Measurements from ENCODE around the gene GATD1.
A peak's percentile ranks its signal among the peaks of the same experiment; 100 is the strongest.

The GATD1 gene

GRCh38 chr11:813072-813455, 35.8 kb upstream of the GATD1 start:
- FAIRE-seq (no peak), DNase-seq (ENCODE audit: insufficient read length, low spot score) (no peak)

GRCh38 chr11:812390-812789, 35.1 kb upstream of the GATD1 start:
- FAIRE-seq (no peak), DNase-seq (ENCODE audit: insufficient read length, low spot score) (no peak)

- DNase-seq (ENCODE audit: insufficient read length, low spot score), result no peak
- FAIRE-seq, result no peak
These were observed 34.4 kb upstream of the GATD1 start for GRCh38 chr11:811446-812245.

DNA sequence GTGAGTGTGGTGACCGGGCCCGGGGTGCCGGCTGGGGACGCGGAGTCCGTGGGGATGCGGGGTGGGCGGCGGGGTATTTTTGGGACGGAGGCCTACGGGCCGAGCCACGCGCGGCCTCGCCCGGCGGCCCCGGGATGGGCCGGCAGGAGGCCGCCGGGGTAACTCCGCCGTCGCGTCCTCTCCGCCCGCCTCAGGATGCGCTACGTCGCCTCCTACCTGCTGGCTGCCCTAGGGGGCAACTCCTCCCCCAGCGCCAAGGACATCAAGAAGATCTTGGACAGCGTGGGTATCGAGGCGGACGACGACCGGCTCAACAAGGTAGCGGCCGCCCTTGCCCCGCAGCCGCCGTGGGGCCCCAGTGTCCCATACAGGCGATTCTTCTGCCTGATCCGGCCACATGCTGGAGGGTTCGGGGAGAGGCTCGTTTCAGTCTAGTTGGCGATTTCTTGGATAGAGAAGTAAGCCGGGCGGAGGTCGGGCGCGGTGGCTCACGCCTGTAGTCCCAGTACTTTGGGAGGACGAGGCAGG, 32.8 kb upstream of the GATD1 start:
- DNase-seq (ENCODE audit: insufficient read length, low spot score) (no peak), FAIRE-seq (no peak)

GRCh38 chr11:809287-810039, 32.2 kb upstream of the GATD1 start, which contains the start of gene RPLP2:
RPLP2 (plus strand) TSS chr11:809967; CDS start chr11:810235, 268 bp downstream.
- FAIRE-seq (peak; percentile 97), DNase-seq (ENCODE audit: insufficient read length, low spot score) (peak; percentile 92)

- no peak for DNase-seq (ENCODE audit: insufficient read length, low spot score)
- peak; percentile 26 for FAIRE-seq
These were observed 31.4 kb upstream of the GATD1 start for GRCh38 chr11:808427-809286.

DNA sequence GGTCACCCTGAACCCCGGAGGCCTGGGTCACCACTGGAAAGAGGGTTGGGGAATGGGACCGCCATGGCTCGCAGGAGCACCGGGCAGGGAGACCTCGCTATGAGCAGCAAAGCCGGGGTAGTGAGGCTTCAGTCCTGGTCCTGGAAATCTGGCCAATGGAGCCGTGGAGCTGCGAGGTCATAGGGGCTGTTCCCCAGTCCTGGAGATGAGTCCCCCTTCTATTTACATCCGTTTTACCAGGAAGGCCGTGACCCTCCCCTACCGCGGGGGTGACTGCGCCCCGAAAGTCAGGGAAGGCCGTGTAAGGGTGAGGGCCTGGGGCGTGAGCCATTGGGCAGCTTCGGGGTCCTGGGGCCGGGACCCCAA, 27.3 kb upstream of the GATD1 start:
- FAIRE-seq, result no peak
- no peak for DNase-seq (ENCODE audit: insufficient read length, low spot score)

DNA sequence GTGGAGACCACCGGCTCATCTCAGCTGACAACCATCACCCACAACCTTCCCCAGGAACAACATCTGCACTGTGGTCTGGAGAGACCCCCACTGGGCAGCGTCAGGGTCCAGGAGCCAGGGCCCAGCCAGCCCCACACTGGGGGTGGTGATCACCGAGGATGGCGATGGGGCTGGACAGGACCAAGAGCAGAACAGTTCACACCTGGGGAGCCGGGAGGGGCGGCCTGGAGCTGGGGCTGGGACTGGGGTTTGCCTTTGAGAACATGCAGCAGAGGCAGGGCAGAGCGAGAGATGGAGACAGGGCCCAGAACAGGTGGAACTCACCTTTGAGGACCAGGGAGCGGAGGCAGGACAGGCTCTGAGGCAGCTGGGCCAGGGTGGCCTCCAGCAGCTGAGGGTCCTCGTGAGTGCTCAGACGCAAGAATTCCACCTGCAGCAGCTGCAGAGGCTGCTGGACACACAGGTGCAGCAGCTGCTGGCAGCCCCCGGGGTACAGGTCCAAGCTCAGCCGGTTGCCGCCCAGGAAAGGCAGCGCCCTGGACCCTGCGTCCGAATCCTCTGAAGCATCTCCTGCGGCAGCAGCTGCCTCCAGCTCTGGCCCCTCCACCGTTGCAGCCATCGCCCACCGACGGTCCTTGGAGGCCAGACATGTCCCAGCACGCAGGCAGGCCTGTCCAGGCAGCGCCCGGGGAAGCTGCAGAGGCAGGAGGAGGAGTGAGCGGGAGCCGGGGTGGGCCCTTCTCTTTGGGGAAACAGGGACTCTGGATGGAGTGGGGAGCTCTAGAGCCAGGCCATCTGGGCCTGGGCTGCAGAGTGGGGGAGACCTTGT, 26.7 kb upstream of the GATD1 start:
- peak; percentile 48 for FAIRE-seq
- DNase-seq (ENCODE audit: insufficient read length, low spot score), result peak; percentile 44

- DNase-seq (ENCODE audit: insufficient read length, low spot score) (no peak), FAIRE-seq (no peak)
These were observed 26.1 kb upstream of the GATD1 start for GRCh38 chr11:803467-803742.

DNA sequence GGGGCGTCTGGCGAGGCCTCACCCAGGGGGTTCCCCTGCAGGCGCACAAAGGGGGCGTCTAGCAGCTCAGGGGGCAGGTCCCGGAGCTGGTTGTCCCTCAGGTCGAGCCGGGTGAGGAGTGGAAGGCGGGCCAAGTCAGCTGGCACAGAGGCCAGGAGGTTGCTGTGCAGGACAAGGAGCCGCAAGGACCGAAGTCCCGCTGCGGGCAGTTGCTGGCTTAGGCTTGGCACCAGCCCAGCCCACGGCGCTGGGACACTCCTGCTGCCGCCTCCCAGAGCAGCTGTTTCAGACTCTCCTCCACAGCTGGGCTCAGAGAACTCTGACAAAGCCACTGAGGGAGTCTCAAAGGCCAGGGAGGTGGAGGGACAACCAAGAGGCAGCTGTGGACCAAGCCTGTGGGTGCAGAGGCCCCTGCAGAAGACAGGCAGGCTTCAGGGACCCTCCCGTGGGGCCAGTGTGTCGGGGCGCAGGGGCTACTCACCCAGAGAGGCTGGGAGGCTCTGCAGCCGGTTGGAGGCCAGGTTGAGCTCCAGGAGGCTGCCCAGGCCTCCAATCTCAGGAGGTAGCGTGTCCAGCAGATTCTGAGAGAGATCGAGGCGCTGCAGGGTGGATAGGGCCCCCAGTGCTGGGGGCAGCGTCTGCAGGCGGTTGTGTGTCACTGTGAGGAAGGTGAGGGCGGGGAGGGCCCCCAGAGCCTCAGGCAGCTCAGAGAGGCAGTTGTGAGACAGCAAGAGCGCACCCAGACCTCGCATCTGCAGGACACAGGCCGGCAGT, 25.6 kb upstream of the GATD1 start:
- no peak for FAIRE-seq
- no peak for DNase-seq (ENCODE audit: insufficient read length, low spot score)

DNA sequence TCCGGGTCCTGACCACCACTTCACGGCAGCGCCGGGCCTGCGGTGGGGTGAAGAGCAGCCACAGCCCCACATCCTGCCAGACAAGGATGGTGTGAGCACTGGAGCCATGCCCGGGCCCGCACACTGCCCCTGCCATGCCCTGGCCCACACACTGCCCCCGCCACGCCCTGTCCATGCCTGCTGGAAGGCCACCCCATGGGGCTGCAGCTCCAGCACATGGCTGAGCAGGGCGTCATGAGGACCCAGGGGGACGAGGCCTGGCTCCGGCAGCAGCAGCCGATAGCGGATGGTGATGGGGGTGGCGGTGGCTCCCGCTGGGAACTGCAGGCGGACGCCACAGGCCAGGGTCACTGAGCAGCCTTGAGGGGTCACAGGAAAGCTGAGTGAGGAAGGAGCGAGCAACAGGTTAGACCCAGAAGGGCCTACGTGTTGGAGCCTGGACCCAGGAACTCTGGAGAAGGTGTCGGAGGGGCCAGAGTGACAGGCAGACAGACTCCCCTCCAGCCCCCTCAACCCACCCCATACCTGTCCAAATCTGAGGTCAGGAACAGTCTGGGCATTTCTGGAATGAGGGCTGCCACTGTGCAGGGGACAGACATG, 24.8 kb upstream of the GATD1 start:
- DNase-seq (ENCODE audit: insufficient read length, low spot score), result no peak
- no peak for FAIRE-seq

GRCh38 chr11:801097-801780, 24.0 kb upstream of the GATD1 start:
- FAIRE-seq, result no peak
- DNase-seq (ENCODE audit: insufficient read length, low spot score), result no peak

- DNase-seq (ENCODE audit: insufficient read length, low spot score) (no peak), FAIRE-seq (no peak)
These were observed 23.2 kb upstream of the GATD1 start for GRCh38 chr11:800473-800872.

DNA sequence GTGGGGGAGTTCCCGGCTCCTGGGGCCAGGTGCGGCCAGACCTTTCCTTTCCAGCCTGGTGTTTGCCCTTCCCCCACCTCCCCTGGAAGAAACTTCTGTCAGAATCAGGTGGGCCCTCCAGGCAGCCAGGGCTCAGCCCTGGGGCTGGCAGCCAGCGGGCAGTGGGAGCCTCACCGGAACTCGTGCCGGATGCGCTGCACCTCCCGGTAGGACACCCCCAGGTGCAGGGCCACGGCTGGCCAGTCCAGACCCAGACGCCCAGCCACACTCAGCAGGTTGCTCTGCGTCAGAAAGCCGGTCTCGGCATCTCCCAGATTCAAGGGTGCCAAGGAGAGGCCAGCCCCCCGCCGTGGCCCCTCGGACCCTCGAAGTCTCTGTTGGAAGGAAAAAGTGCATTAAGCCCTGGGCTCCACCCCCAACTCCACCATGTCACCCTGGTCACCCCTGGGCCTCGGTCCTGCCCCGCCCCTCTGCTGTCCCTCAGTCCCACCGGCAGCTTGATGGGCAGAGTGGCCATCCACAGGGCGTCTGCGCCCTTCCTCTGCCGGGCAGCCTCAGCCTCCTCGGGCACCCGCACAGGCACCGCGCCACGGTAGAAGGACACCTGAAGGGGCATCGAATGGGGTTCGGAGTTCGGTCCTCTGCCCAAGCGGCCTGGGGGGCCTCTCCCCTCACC, 22.5 kb upstream of the GATD1 start:
- FAIRE-seq, result no peak
- DNase-seq (ENCODE audit: insufficient read length, low spot score), result no peak

DNA sequence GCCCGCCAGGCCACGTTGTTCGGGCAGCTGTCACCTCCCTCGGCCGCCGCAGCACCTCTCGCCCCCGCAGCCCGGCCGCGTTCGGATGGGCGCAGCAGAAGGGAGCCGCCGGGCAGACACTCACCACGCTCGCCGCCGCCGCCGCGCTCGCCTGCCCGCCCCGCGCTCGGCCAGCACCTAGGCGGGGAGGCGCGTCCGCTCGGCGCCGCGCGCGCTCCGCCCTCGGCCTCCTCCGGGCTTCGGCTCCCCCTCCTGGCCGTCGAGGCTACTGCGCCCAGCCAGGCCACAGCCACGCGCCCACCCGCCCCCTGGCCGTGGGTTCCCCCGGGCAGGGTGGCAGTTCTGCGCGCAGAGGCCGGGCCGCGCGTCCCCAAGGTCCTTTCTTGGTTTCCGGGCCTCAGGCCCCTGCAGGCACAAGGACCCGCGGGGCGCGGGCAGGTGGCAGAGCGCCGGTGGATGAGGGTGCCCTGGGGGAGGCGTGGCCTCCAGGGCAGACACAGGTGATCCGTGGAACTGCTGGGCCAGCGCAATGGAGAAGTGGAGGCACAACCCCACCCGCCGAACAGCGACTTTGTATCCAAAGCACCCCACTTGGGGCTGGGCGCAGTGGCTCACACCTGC, 20.9 kb upstream of the GATD1 start, which contains the start of gene SLC25A22:
TSS of gene SLC25A22 (minus strand) at position 189 of the 621 bp plus-strand sequence. CDS start 3,275 bp downstream, outside the sequence.
- DNase-seq (ENCODE audit: insufficient read length, low spot score) (no peak), FAIRE-seq (no peak)

DNA sequence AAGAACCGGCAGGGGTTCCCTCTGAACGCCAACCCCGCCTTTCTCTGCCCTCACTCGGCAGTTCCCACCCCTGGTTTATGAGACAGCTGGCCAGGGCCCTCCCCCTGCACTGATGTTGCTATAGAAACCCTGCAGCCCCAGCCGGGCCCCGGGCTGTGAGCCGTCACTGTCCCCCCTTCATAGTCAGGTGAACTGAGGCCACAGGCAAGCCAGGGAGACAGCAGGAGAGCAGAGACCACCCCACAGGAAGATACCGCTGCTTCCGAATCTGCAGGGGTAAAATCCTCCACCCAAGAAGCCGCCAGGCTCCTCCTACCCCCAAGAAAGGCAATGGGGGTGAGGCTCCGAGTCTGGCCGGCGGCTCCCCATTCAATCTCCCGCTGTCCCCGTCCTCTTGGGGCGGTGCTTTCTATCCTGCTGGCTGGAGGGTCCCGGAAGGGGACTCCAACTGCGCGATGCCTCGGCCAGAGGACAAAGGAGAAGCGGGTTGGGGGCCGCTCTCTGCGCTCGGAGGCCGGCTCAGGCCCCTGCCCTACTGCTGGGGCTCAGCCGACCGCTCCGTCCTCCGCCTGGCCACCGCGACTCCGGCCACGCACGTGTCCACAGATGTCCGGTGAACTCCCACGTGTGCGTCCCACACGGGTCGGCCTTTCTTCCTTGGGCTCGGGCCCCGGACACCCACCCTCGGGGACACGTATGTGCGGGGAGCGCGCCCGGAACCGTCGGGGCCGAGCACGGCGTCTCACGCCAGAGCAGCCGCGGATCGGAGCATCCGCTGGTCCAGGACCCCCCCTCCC, 20.2 kb upstream of the GATD1 start:
- peak; percentile 92 for FAIRE-seq
- DNase-seq (ENCODE audit: insufficient read length, low spot score), result no peak

Measured in HTR-8/SVneo (cell line).